Keratinocyte (primary cell): ENCODE results near the gene DIPK1B. TPM values are rescaled to one million over a fixed set of nuclear protein-coding genes. Genes with fewer than 3 reads are reported as not detected.

Experiments used
- DNase-seq: peaks from one replicate; pipeline ENCODE4 v3.0.0-alpha.2; 2011; ENCODE audit warnings: low read depth, missing footprints, low spot score
- FAIRE-seq: peaks from 2 replicates; lab custom pipeline; 2011; peaks lifted over from hg19 to GRCh38; lab: Jason Lieb, UNC
- H2AFZ ChIP-seq: 2 replicates; pipeline ENCODE4 v1.6.0; 2012; ENCODE audit warnings: low read length, control low read depth, inconsistent platforms; ENCODE audit not compliant: control insufficient read depth
- H3K27ac ChIP-seq: 2 replicates; pipeline ENCODE4 v1.5.1; 2011; ENCODE audit warnings: low read length; ENCODE audit not compliant: control insufficient read depth, insufficient read depth
- H3K27me3 ChIP-seq: 3 replicates; pipeline ENCODE4 v1.6.0; 2011; ENCODE audit warnings: low read length; ENCODE audit not compliant: control insufficient read depth, insufficient read depth; ENCODE audit errors: extremely low read depth
- H3K36me3 ChIP-seq, 2 experiments: 2 replicates in 1 of 2; 3 replicates in 1 of 2; pipeline ENCODE4 v1.5.1; 2011; ENCODE audit warnings: low read length in 2 of 2, mild to moderate bottlenecking in 1 of 2; ENCODE audit not compliant: control insufficient read depth in 2 of 2, insufficient read depth in 2 of 2; ENCODE audit errors: extremely low read depth in 1 of 2
- H3K4me1 ChIP-seq: 3 replicates; pipeline ENCODE4 v1.5.1; 2011; ENCODE audit warnings: low read length; ENCODE audit not compliant: control insufficient read depth, insufficient read depth; ENCODE audit errors: extremely low read depth
- H3K4me2 ChIP-seq: 3 replicates; pipeline ENCODE4 v1.6.0; 2011; ENCODE audit warnings: low read depth, low read length; ENCODE audit not compliant: control insufficient read depth, insufficient read depth; ENCODE audit errors: extremely low read depth
- H3K4me3 ChIP-seq, 3 experiments: fragments of 200-600 bp in 1 of 3; sonication (generic) in 1 of 3; 2 replicates in 2 of 3; 3 replicates in 1 of 3; pipeline ENCODE4 v1.5.1; 2011 to 2016; ENCODE audit warnings: low read length in 3 of 3, mild to moderate bottlenecking in 3 of 3, control low read depth in 2 of 3, inconsistent platforms in 1 of 3, low read depth in 1 of 3, mixed read lengths in 1 of 3, mixed run types in 1 of 3, moderate library complexity in 1 of 3; ENCODE audit not compliant: control insufficient read depth in 2 of 3, insufficient read depth in 2 of 3; ENCODE audit errors: extremely low read depth in 1 of 3
- H3K79me2 ChIP-seq: 2 replicates; pipeline ENCODE4 v1.6.0; 2012; ENCODE audit warnings: low read length; ENCODE audit not compliant: control insufficient read depth, insufficient read depth
- H3K9ac ChIP-seq: 3 replicates; pipeline ENCODE4 v1.6.0; 2011; ENCODE audit warnings: low read length; ENCODE audit not compliant: control insufficient read depth, insufficient read depth; ENCODE audit errors: extremely low read depth
- H3K9me1 ChIP-seq: 3 replicates; pipeline ENCODE4 v1.6.0; 2011; ENCODE audit warnings: low read length; ENCODE audit not compliant: control insufficient read depth, insufficient read depth; ENCODE audit errors: extremely low read depth
- H3K9me3 ChIP-seq: 2 replicates; pipeline ENCODE4 v1.5.1; 2012; ENCODE audit warnings: low read depth, low read length; ENCODE audit not compliant: control insufficient read depth
- H4K20me1 ChIP-seq: 3 replicates; pipeline ENCODE4 v1.6.0; 2011; ENCODE audit warnings: low read length; ENCODE audit not compliant: control insufficient read depth, insufficient read depth; ENCODE audit errors: extremely low read depth
- CTCF ChIP-seq, 3 experiments: IDR thresholded peaks in 1 of 3; conservative IDR thresholded peaks in 1 of 3; optimal IDR thresholded peaks in 1 of 3; 2 replicates in 2 of 3; 3 replicates in 1 of 3; pipeline versions ENCODE3 to v1.5.1; 2011; ENCODE audit warnings: low read length in 3 of 3, mild to moderate bottlenecking in 3 of 3, moderate library complexity in 2 of 3, control low read depth in 1 of 3, inconsistent platforms in 1 of 3; ENCODE audit not compliant: insufficient read depth in 2 of 3; ENCODE audit errors: extremely low read depth in 1 of 3
- EZH2 ChIP-seq: IDR thresholded peaks from one replicate; pipeline ENCODE4 v1.6.1; 2012; ENCODE audit warnings: inconsistent platforms, mild to moderate bottlenecking, low read length, moderate library complexity
- dilution Hi-C: fragments of 300-500 bp; cut with MboI; formaldehyde crosslinking; loops from one replicate; pipeline ENCODE4 v1.7.0; 2020; ENCODE audit warnings: low sequenced_read_pairs; ENCODE audit not compliant: extremely low pct_ligation_motif_present
- polyA plus RNA-seq, 5 experiments: library from polyadenylated mRNA; depleted of rRNA in 3 of 5; stranded (reverse) in 3 of 5; stranded (forward) in 1 of 5; unstranded in 1 of 5; fragments of >200 nt; gene quantifications; 1 replicate in 1 of 5; 2 replicates in 3 of 5; 3 replicates in 1 of 5; pipeline versions ENCODE4 v1.2.1 to v1.2.3, GENCODE V29; 2011 to 2012; ENCODE audit warnings: missing spikeins in 2 of 5, low read depth in 1 of 5, low replicate concordance in 1 of 5

DIPK1B gene
- polyA plus RNA-seq, 1 donor (not counting 4 experiments of a cell fraction or from before 2014, with no cell fraction given), result not detected

- H2AFZ ChIP-seq, result no peak overlapping the region
- H3K9me1 ChIP-seq, result no peaks in the 10 kb centered on the region
- H3K79me2 ChIP-seq, result peaks cover 15% of the 10 kb centered on the region
- dilution Hi-C loops, result no loop called here
- peak overlapping the region in 1 of 3 experiments; percentile 86 for H3K4me3 ChIP-seq
- peaks cover 12% of the 10 kb centered on the region for H3K4me1 ChIP-seq
- no peak for TF ChIP-seq EZH2
- no peak for TF ChIP-seq CTCF (optimal IDR thresholded peaks at IDR 0.05 in 1 of 3, IDR thresholded peaks at IDR 0.05 in 1 of 3, conservative IDR thresholded peaks at IDR 0.05 in 1 of 3; ENCODE audit: extremely low read depth in 1 of 3, insufficient read depth in 2 of 3, low read length in 3 of 3)
- no peaks in the 10 kb centered on the region for H3K9me3 ChIP-seq
- no peak overlapping the region for H3K27ac ChIP-seq
- FAIRE-seq, result no peak
- no peaks in the 10 kb centered on the region for H4K20me1 ChIP-seq
- no peak overlapping the region for H3K4me2 ChIP-seq
- peaks cover 0 to 3% of the 10 kb centered on the region in 2 experiments for H3K36me3 ChIP-seq
- no peak overlapping the region for H3K9ac ChIP-seq
- H3K27me3 ChIP-seq, result no peaks in the 10 kb centered on the region
- DNase-seq, result no peak
These were observed 24.6 kb upstream of the DIPK1B start for GRCh38 chr9:136687721-136688223.

- Histone ChIP-seq H3K4me3 (no peak overlapping the region), H3K9ac (no peak overlapping the region), H4K20me1 (peaks cover 2% of the 10 kb centered on the region), H3K27ac (no peak overlapping the region), H3K27me3 (no peaks in the 10 kb centered on the region), H2AFZ (no peak overlapping the region), H3K4me1 (peaks cover 17% of the 10 kb centered on the region), H3K9me1 (no peaks in the 10 kb centered on the region), H3K79me2 (peaks cover 15% of the 10 kb centered on the region), H3K4me2 (no peak overlapping the region), H3K36me3 (peaks cover 0 to 3% of the 10 kb centered on the region in 2 experiments), H3K9me3 (no peaks in the 10 kb centered on the region)
- FAIRE-seq, result no peak
- dilution Hi-C loops, result no loop called here
- no peak for DNase-seq
- TF ChIP-seq CTCF (optimal IDR thresholded peaks at IDR 0.05 in 1 of 3, IDR thresholded peaks at IDR 0.05 in 1 of 3, conservative IDR thresholded peaks at IDR 0.05 in 1 of 3; ENCODE audit: extremely low read depth in 1 of 3, insufficient read depth in 2 of 3, low read length in 3 of 3) (no peak), EZH2 (no peak)
These were observed 23.9 kb upstream of the DIPK1B start for GRCh38 chr9:136688274-136689107.
